K562 (cell line): ENCODE measurements around the gene LRIT3. TPM values are rescaled to one million over a fixed set of nuclear protein-coding genes. Genes with fewer than 3 reads are reported as not detected.
A peak's percentile ranks its signal among the peaks of the same experiment; 100 is the strongest.

ENCODE experiments used
- ATAC-seq: fragments of 200-7000 bp; cut with Tn5 transposase; 3 replicates; pipeline ENCODE4 v1.9.1; 2020; ENCODE audit warnings: moderate library complexity
- BruUV-seq: library from RNA; stranded (reverse); fragments of 400-500 nt; replicated peaks from 2 replicates; lab custom pipeline; 2021; lab: Mats Ljungman, UMichigan
- CTCF ChIA-PET: fragments of 300-600 bp; formaldehyde crosslinking; extraction: SDS; loops from one replicate; lab custom pipeline; 2021; ENCODE audit warnings: low intra/inter-chr PET ratio; lab: Yijun Ruan, JAX
- POLR2A ChIA-PET: fragments of 300-600, 350-650 bp; sonication (Branson Sonifier 250); formaldehyde crosslinking; extraction: SDS; loops from one replicate; lab custom pipeline; 2021; ENCODE audit warnings: antibody characterized with exemption, inconsistent platforms; lab: Yijun Ruan, JAX
- DNase-seq, 4 experiments: peaks; one replicate each; pipeline versions ENCODE4 v3.0.0 to v3.0.0-alpha.2; 2011 to 2018; ENCODE audit warnings: low spot score in 3 of 4, mixed read lengths in 3 of 4; ENCODE audit errors: extremely low read depth in 1 of 4
- FAIRE-seq: peaks from 2 replicates; lab custom pipeline; 2011; peaks lifted over from hg19 to GRCh38; lab: Jason Lieb, UNC
- H2AFZ ChIP-seq: 2 replicates; pipeline ENCODE4 v1.6.0; 2011; ENCODE audit warnings: low read depth, low read length, control low read depth, inconsistent platforms
- H3K27ac ChIP-seq: fragments of 200-600 bp; 3 replicates; pipeline ENCODE4 v1.8.0; 2011; ENCODE audit warnings: low read depth, mild to moderate bottlenecking, control low read depth, inconsistent platforms, low read length, moderate library complexity, mixed read lengths; ENCODE audit errors: extremely low read depth
- H3K27me3 ChIP-seq, 2 experiments: fragments of 300-600 bp in 1 of 2; 2 replicates in 1 of 2; 3 replicates in 1 of 2; pipeline versions ENCODE4 v1.6.0 to v1.8.0; 2011; ENCODE audit warnings: inconsistent platforms in 2 of 2, low read length in 2 of 2, mild to moderate bottlenecking in 1 of 2, mixed read lengths in 1 of 2, moderate library complexity in 1 of 2; ENCODE audit not compliant: control insufficient read depth in 2 of 2, insufficient read depth in 2 of 2
- H3K36me3 ChIP-seq: fragments of 300-600 bp; 3 replicates; pipeline ENCODE4 v1.8.0; 2011; ENCODE audit warnings: mild to moderate bottlenecking, low read length, inconsistent platforms; ENCODE audit not compliant: control insufficient read depth, insufficient read depth
- H3K4me1 ChIP-seq, 2 experiments: fragments of 200-600 bp in 1 of 2; replicated peaks in 1 of 2; 2 replicates in 1 of 2; 3 replicates in 1 of 2; pipeline versions ENCODE4 v1.5.1 to v1.8.0; 2011; ENCODE audit warnings: inconsistent platforms in 2 of 2, low read length in 2 of 2, mild to moderate bottlenecking in 1 of 2, mixed read lengths in 1 of 2, moderate library complexity in 1 of 2; ENCODE audit not compliant: control insufficient read depth in 2 of 2, insufficient read depth in 2 of 2
- H3K4me2 ChIP-seq: 2 replicates; pipeline ENCODE4 v1.6.1; 2011; ENCODE audit warnings: low read length, control low read depth, inconsistent platforms, mixed read lengths; ENCODE audit not compliant: insufficient read depth
- H3K4me3 ChIP-seq: fragments of 200-600 bp; sonication (generic), shearing (Covaris generic); 2 replicates; pipeline ENCODE4 v1.5.1; 2016; ENCODE audit warnings: control low read depth, inconsistent platforms
- H3K79me2 ChIP-seq: fragments of 200-600 bp; 3 replicates; pipeline ENCODE4 v1.8.0; 2011; ENCODE audit warnings: low read length, inconsistent platforms; ENCODE audit not compliant: control insufficient read depth, insufficient read depth
- H3K9ac ChIP-seq, 2 experiments: 2 replicates each; pipeline versions ENCODE4 v1.6.0 to v1.6.1; 2011; ENCODE audit warnings: low read depth in 2 of 2, low read length in 2 of 2, control low read depth in 1 of 2, inconsistent platforms in 1 of 2, mild to moderate bottlenecking in 1 of 2, mixed read lengths in 1 of 2; ENCODE audit not compliant: insufficient read depth in 1 of 2
- H3K9me1 ChIP-seq: one replicate; pipeline ENCODE4 v1.6.0; 2011; ENCODE audit warnings: inconsistent platforms, mild to moderate bottlenecking, low read length, moderate library complexity; ENCODE audit not compliant: control insufficient read depth, insufficient read depth
- H3K9me3 ChIP-seq: replicated peaks from 2 replicates; pipeline ENCODE4 v1.5.1; 2011; ENCODE audit warnings: low read depth, low read length, inconsistent platforms; ENCODE audit not compliant: control insufficient read depth, insufficient read depth
- H4K20me1 ChIP-seq: replicated peaks from 2 replicates; pipeline ENCODE4 v1.6.1; 2011; ENCODE audit warnings: low read length, inconsistent platforms, mixed read lengths; ENCODE audit not compliant: control insufficient read depth, insufficient read depth
- NFE2 ChIP-seq: IDR thresholded peaks from 2 replicates; pipeline ENCODE4 v1.6.1; 2014; ENCODE audit warnings: antibody characterized with exemption, low read depth
- NR0B1 ChIP-seq: fragments of 450-650 bp; IDR thresholded peaks from one replicate; pipeline ENCODE4 v1.6.1; 2018; ENCODE audit warnings: mild to moderate bottlenecking, moderate library complexity; ENCODE audit not compliant: partially characterized antibody
- PBX2 ChIP-seq, 2 experiments: IDR thresholded peaks in 1 of 2; conservative IDR thresholded peaks in 1 of 2; 2 replicates each; pipeline ENCODE4 v1.6.1; 2016; ENCODE audit warnings: low read depth in 2 of 2, mild to moderate bottlenecking in 1 of 2, missing compliant biosample characterization in 1 of 2, missing genetic modification characterization in 1 of 2, moderate library complexity in 1 of 2
- RFX1 ChIP-seq: fragments of 450-650 bp; IDR thresholded peaks from 2 replicates; pipeline ENCODE4 v1.6.1; 2016; ENCODE audit warnings: mild to moderate bottlenecking, moderate library complexity
- ZNF165 ChIP-seq: fragments of 250-450 bp; sonication (Bioruptor Pico); IDR thresholded peaks from 2 replicates; pipeline ENCODE4 v1.4.0; 2020; ENCODE audit warnings: borderline replicate concordance
- ZNF639 ChIP-seq, 2 experiments: fragments of 200-800 bp in 1 of 2; sonication (Bioruptor generic) in 1 of 2; sonication (generic) in 1 of 2; formaldehyde crosslinking in 1 of 2; IDR thresholded peaks in 1 of 2; conservative IDR thresholded peaks in 1 of 2; 2 replicates each; pipeline versions ENCODE4 v1.5.0 to v1.6.1; 2016 to 2020; ENCODE audit warnings: missing compliant biosample characterization in 1 of 2, missing genetic modification characterization in 1 of 2, missing genetic modification reagents in 1 of 2
- WGBS: fragments of 100-300 bp; shearing (Covaris generic); methylation state at CpG from one replicate; pipeline ENCODE4 v1.1.6; 2016; ENCODE audit warnings: low coverage, mixed read lengths; ENCODE audit not compliant: insufficient coverage; ENCODE audit errors: missing lambda C conversion rate; 5-methylcytosine and 5-hydroxymethylcytosine counted together
- in situ Hi-C: fragments of 300-500 bp; cut with MboI; formaldehyde crosslinking; loops from 4 replicates; pipeline ENCODE4 v1.15.0; 2018; ENCODE audit warnings: inconsistent platforms, mixed read lengths
- intact Hi-C: fragments of 100-400 bp; cut with micrococcal nuclease; formaldehyde crosslinking; loops from 2 replicates; pipeline ENCODE4 v1.14.2; 2022
- polyA plus RNA-seq, 8 experiments: library from polyadenylated mRNA; depleted of rRNA in 4 of 8; stranded (reverse) in 5 of 8; unstranded in 3 of 8; fragments of >200 nt; fragmentation: Nextera tagmentation in 2 of 8; fragmentation: Illumina TruSeq in 1 of 8; extraction: Ambion mirVana in 2 of 8; extraction: Trizol in 1 of 8; gene quantifications; 2 replicates each; pipeline versions ENCODE4 v1.2.1 to v1.2.3, GENCODE V29; 2011 to 2014; ENCODE audit warnings: inconsistent platforms in 1 of 8, missing spikeins in 1 of 8
- total RNA-seq, 7 experiments: library from RNA; depleted of rRNA in 6 of 7; stranded (reverse); fragments of >200 nt in 6 of 7; fragmentation: Illumina TruSeq in 2 of 7; extraction: Trizol in 2 of 7; gene quantifications; 2 replicates each; pipeline versions ENCODE4 v1.2.1 to v1.2.3, GENCODE V29; 2011 to 2021; ENCODE audit warnings: low replicate concordance in 1 of 7

Gene LRIT3
- total and polyA plus RNA-seq, 9 of the 15 experiments (the other 6 are each of a cell fraction or from before 2014, with no cell fraction given), result 0.04 to 0.10 (median 0.04) TPM; not detected in 4

- no peaks in the 10 kb centered on the region for H3K27me3 ChIP-seq
- H3K4me3 ChIP-seq, result no peak overlapping the region
- in situ Hi-C loops, result no loop called here
- POLR2A ChIA-PET, result no interaction called here
- H3K36me3 ChIP-seq, result no peaks in the 10 kb centered on the region
- H3K9me3 ChIP-seq, result no peaks in the 10 kb centered on the region
- intact Hi-C loops, result no loop called here
- H3K4me1 ChIP-seq, result no peaks in the 10 kb centered on the region
- no peaks in the 10 kb centered on the region for H3K9me1 ChIP-seq
- ATAC-seq (no peak), DNase-seq (no peak), FAIRE-seq (no peak)
- CTCF ChIA-PET, result no interaction called here
- BruUV-seq, result no TSS peak
- 9% methylated on average over 1 of the region's 1 CpG for WGBS
- no peaks in the 10 kb centered on the region for H3K79me2 ChIP-seq
- no peak overlapping the region for H2AFZ ChIP-seq
- no peak overlapping the region for H3K4me2 ChIP-seq
- no peaks in the 10 kb centered on the region for H4K20me1 ChIP-seq
- TF ChIP-seq RFX1 (peak; percentile 59), NFE2 (no peak), NR0B1 (no peak), ZNF639 (CRISPR knock-in tag; conservative IDR thresholded peaks at IDR 0.05 in 1 of 2, IDR thresholded peaks at IDR 0.05 in 1 of 2) (no peak), ZNF165 (CRISPR knock-in tag) (no peak), PBX2 (CRISPR knock-in tag; IDR thresholded peaks at IDR 0.05; ENCODE audit: low read depth) (no peak), PBX2 (tag; conservative IDR thresholded peaks at IDR 0.05; ENCODE audit: low read depth) (0 out of 2 replicates have a peak, but pooled peaks have one; percentile 16)
- H3K9ac ChIP-seq, result no peak overlapping the region
- H3K27ac ChIP-seq, result no peak overlapping the region
These were observed 73.5 kb downstream of the LRIT3 start for GRCh38 chr4:109921384-109921808.

Other genes with a start within 250 kb of the LRIT3 start
- gene CASP6, start 144.7 kb upstream of the LRIT3 start, total RNA-seq (2014; rRNA removed), result 34.3 and 39.1 TPM in 2 replicates
- gene CASP6, start 144.7 kb upstream of the LRIT3 start, total RNA-seq (2014; rRNA removed; fragmentation: Illumina TruSeq; extraction: Trizol), result 31.7 and 42.2 TPM in 2 replicates
- gene CASP6, start 144.7 kb upstream of the LRIT3 start, total RNA-seq (2015; rRNA removed; fragmentation: Illumina TruSeq; extraction: Trizol), result 47.7 and 48.1 TPM in 2 replicates
- 20.8 and 22.3 TPM in 2 replicates for gene CASP6, start 144.7 kb upstream of the LRIT3 start, total RNA-seq (2021)
- 56.7 and 72.7 TPM in 2 replicates for gene CASP6, start 144.7 kb upstream of the LRIT3 start, polyA plus RNA-seq (2011; rRNA removed)
- gene CASP6, start 144.7 kb upstream of the LRIT3 start, polyA plus RNA-seq (2014; fragmentation: Illumina TruSeq; extraction: Trizol), result 52.1 and 57.5 TPM in 2 replicates
- gene CASP6, start 144.7 kb upstream of the LRIT3 start, polyA plus RNA-seq (2014; fragmentation: Nextera tagmentation; extraction: Ambion mirVana), result 10 to 100 TPM; 23.0 to 31.7 TPM
- 47.4 and 50.9 TPM in 2 replicates for gene CASP6, start 144.7 kb upstream of the LRIT3 start, polyA plus RNA-seq (2014; rRNA removed)
- 29.4 and 39.8 TPM in 2 replicates for gene PLA2G12A, start 118.0 kb upstream of the LRIT3 start, total RNA-seq (2014; rRNA removed)
- gene PLA2G12A, start 118.0 kb upstream of the LRIT3 start, total RNA-seq (2014; rRNA removed; fragmentation: Illumina TruSeq; extraction: Trizol), result 132 and 135 TPM in 2 replicates
- gene PLA2G12A, start 118.0 kb upstream of the LRIT3 start, total RNA-seq (2015; rRNA removed; fragmentation: Illumina TruSeq; extraction: Trizol), result 98.1 and 103 TPM in 2 replicates
- 92.3 and 94.7 TPM in 2 replicates for gene PLA2G12A, start 118.0 kb upstream of the LRIT3 start, total RNA-seq (2021)
- 202 and 226 TPM in 2 replicates for gene PLA2G12A, start 118.0 kb upstream of the LRIT3 start, polyA plus RNA-seq (2011; rRNA removed)
- 77.9 and 80.5 TPM in 2 replicates for gene PLA2G12A, start 118.0 kb upstream of the LRIT3 start, polyA plus RNA-seq (2014; fragmentation: Illumina TruSeq; extraction: Trizol)
- gene PLA2G12A, start 118.0 kb upstream of the LRIT3 start, polyA plus RNA-seq (2014; fragmentation: Nextera tagmentation; extraction: Ambion mirVana), result 10 to 100 TPM; 24.2 to 24.6 TPM
- gene PLA2G12A, start 118.0 kb upstream of the LRIT3 start, polyA plus RNA-seq (2014; rRNA removed), result 38.0 and 50.3 TPM in 2 replicates
- 0.41 and 1.4 TPM in 2 replicates for gene CFI, start 46.1 kb upstream of the LRIT3 start, total RNA-seq (2014; rRNA removed)
- gene CFI, start 46.1 kb upstream of the LRIT3 start, total RNA-seq (2014; rRNA removed; fragmentation: Illumina TruSeq; extraction: Trizol), result 0.61 and 0.62 TPM in 2 replicates
- gene CFI, start 46.1 kb upstream of the LRIT3 start, total RNA-seq (2015; rRNA removed; fragmentation: Illumina TruSeq; extraction: Trizol), result 8.3 and 8.4 TPM in 2 replicates
- 0.94 and 0.95 TPM in 2 replicates for gene CFI, start 46.1 kb upstream of the LRIT3 start, total RNA-seq (2021)
- 0.22 and 0.54 TPM in 2 replicates for gene CFI, start 46.1 kb upstream of the LRIT3 start, polyA plus RNA-seq (2011; rRNA removed)
- 0.58 and 1.00 TPM in 2 replicates for gene CFI, start 46.1 kb upstream of the LRIT3 start, polyA plus RNA-seq (2014; fragmentation: Illumina TruSeq; extraction: Trizol)
- gene CFI, start 46.1 kb upstream of the LRIT3 start, polyA plus RNA-seq (2014; fragmentation: Nextera tagmentation; extraction: Ambion mirVana), result 1 to 10 TPM in 1 of 2 experiments, under 1 TPM in 1; 0.30 to 1.1 TPM
- 0.46 and 0.72 TPM in 2 replicates for gene CFI, start 46.1 kb upstream of the LRIT3 start, polyA plus RNA-seq (2014; rRNA removed)
- gene GAR1, start 32.3 kb upstream of the LRIT3 start, total RNA-seq (2014; rRNA removed), result 63.0 and 75.3 TPM in 2 replicates
- 47.6 and 56.1 TPM in 2 replicates for gene GAR1, start 32.3 kb upstream of the LRIT3 start, total RNA-seq (2014; rRNA removed; fragmentation: Illumina TruSeq; extraction: Trizol)
- 54.7 and 68.2 TPM in 2 replicates for gene GAR1, start 32.3 kb upstream of the LRIT3 start, total RNA-seq (2015; rRNA removed; fragmentation: Illumina TruSeq; extraction: Trizol)
- 78.7 and 86.1 TPM in 2 replicates for gene GAR1, start 32.3 kb upstream of the LRIT3 start, total RNA-seq (2021)
- 49.6 and 81.8 TPM in 2 replicates for gene GAR1, start 32.3 kb upstream of the LRIT3 start, polyA plus RNA-seq (2011; rRNA removed)
- gene GAR1, start 32.3 kb upstream of the LRIT3 start, polyA plus RNA-seq (2014; fragmentation: Illumina TruSeq; extraction: Trizol), result 151 and 171 TPM in 2 replicates
- 10 to 100 TPM; 35.7 to 44.2 TPM for gene GAR1, start 32.3 kb upstream of the LRIT3 start, polyA plus RNA-seq (2014; fragmentation: Nextera tagmentation; extraction: Ambion mirVana)
- gene GAR1, start 32.3 kb upstream of the LRIT3 start, polyA plus RNA-seq (2014; rRNA removed), result 179 and 194 TPM in 2 replicates
- not detected in 2 replicates for gene RRH, start 20.1 kb upstream of the LRIT3 start, total RNA-seq (2014; rRNA removed)
- 0.16 TPM in 1 of 2 replicates, not detected in the other for gene RRH, start 20.1 kb upstream of the LRIT3 start, total RNA-seq (2014; rRNA removed; fragmentation: Illumina TruSeq; extraction: Trizol)
- gene RRH, start 20.1 kb upstream of the LRIT3 start, total RNA-seq (2015; rRNA removed; fragmentation: Illumina TruSeq; extraction: Trizol), result 0.18 TPM in 1 of 2 replicates, not detected in the other
- gene RRH, start 20.1 kb upstream of the LRIT3 start, total RNA-seq (2021), result not detected in 2 replicates
- 0.28 and 0.31 TPM in 2 replicates for gene RRH, start 20.1 kb upstream of the LRIT3 start, polyA plus RNA-seq (2011; rRNA removed)
- 0.14 and 0.18 TPM in 2 replicates for gene RRH, start 20.1 kb upstream of the LRIT3 start, polyA plus RNA-seq (2014; fragmentation: Illumina TruSeq; extraction: Trizol)
- under 1 TPM; 0.04 to 0.07 TPM for gene RRH, start 20.1 kb upstream of the LRIT3 start, polyA plus RNA-seq (2014; fragmentation: Nextera tagmentation; extraction: Ambion mirVana)
- 0.05 and 0.07 TPM in 2 replicates for gene RRH, start 20.1 kb upstream of the LRIT3 start, polyA plus RNA-seq (2014; rRNA removed)
- gene EGF, start 64.8 kb downstream of the LRIT3 start, total RNA-seq (2014; rRNA removed), result 0.78 and 1.3 TPM in 2 replicates
- 1.6 and 1.7 TPM in 2 replicates for gene EGF, start 64.8 kb downstream of the LRIT3 start, total RNA-seq (2014; rRNA removed; fragmentation: Illumina TruSeq; extraction: Trizol)
- 2.0 and 2.4 TPM in 2 replicates for gene EGF, start 64.8 kb downstream of the LRIT3 start, total RNA-seq (2015; rRNA removed; fragmentation: Illumina TruSeq; extraction: Trizol)
- 1.2 and 1.5 TPM in 2 replicates for gene EGF, start 64.8 kb downstream of the LRIT3 start, total RNA-seq (2021)
- gene EGF, start 64.8 kb downstream of the LRIT3 start, polyA plus RNA-seq (2011; rRNA removed), result 0.40 and 1.0 TPM in 2 replicates
- 0.91 TPM in 2 replicates for gene EGF, start 64.8 kb downstream of the LRIT3 start, polyA plus RNA-seq (2014; fragmentation: Illumina TruSeq; extraction: Trizol)
- 1 to 10 TPM in 1 of 2 experiments, under 1 TPM in 1; 0.32 to 1.0 TPM for gene EGF, start 64.8 kb downstream of the LRIT3 start, polyA plus RNA-seq (2014; fragmentation: Nextera tagmentation; extraction: Ambion mirVana)
- gene EGF, start 64.8 kb downstream of the LRIT3 start, polyA plus RNA-seq (2014; rRNA removed), result 0.88 and 3.1 TPM in 2 replicates